Tibial nerve (tissue), 3 donors: ENCODE data around the gene NELL1.

Source experiments
- CTCF ChIP-seq, 5 experiments: fragments of 200-600 bp in 3 of 5; fragments of 450-650 bp in 2 of 5; sonication (generic) in 3 of 5; IDR thresholded peaks; one replicate each; pipeline ENCODE4 v1.5.1; 2016 to 2019; ENCODE audit warnings: antibody characterized with exemption in 5 of 5, mild to moderate bottlenecking in 3 of 5, moderate library complexity in 2 of 5
- POLR2A ChIP-seq, 2 donors: fragments of 450-650 bp; IDR thresholded peaks; one replicate each; pipeline ENCODE4 v1.6.1; 2017; ENCODE audit warnings: antibody characterized with exemption in 2 of 2, mild to moderate bottlenecking in 2 of 2, moderate library complexity in 2 of 2

GRCh38 chr11:21066030-21066429, 396.6 kb downstream of the NELL1 start:
- TF ChIP-seq CTCF (IDR thresholded peaks at IDR 0.05) (no peak), POLR2A (IDR thresholded peaks at IDR 0.05) (no peak)
